HepG2 (cell line): ENCODE measurements around the gene TATDN2. TPM values are rescaled to one million over a fixed set of nuclear protein-coding genes. Genes with fewer than 3 reads are reported as not detected.

Experiments used
- ATAC-seq: fragments of 200-7000 bp; cut with Tn5 transposase; 3 replicates; pipeline ENCODE4 v1.9.1; 2020; ENCODE audit warnings: mild to moderate bottlenecking, moderate library complexity
- BruUV-seq: library from RNA; stranded (reverse); fragments of 400-500 nt; replicated peaks from 2 replicates; lab custom pipeline; 2021; lab: Mats Ljungman, UMichigan
- CTCF ChIA-PET: fragments of 300-600 bp; formaldehyde crosslinking; extraction: SDS; loops from one replicate; lab custom pipeline; 2021; ENCODE audit warnings: low total read pairs, inconsistent platforms, low intra/inter-chr PET ratio; lab: Yijun Ruan, JAX
- POLR2A ChIA-PET: fragments of 350-600 bp; sonication (Branson Sonifier 250); formaldehyde crosslinking; loops from one replicate; lab custom pipeline; 2020; ENCODE audit warnings: antibody characterized with exemption, inconsistent platforms; lab: Yijun Ruan, JAX
- DNase-seq: peaks from one replicate; pipeline ENCODE4 v3.0.0-alpha.2; 2015; ENCODE audit warnings: low spot score
- FAIRE-seq: peaks from 3 replicates; lab custom pipeline; 2011; peaks lifted over from hg19 to GRCh38; lab: Jason Lieb, UNC
- H2AFZ ChIP-seq: one replicate; pipeline ENCODE4 v1.6.1; 2011; ENCODE audit warnings: low read length, inconsistent platforms
- H3K27ac ChIP-seq: fragments of 300-600 bp; 3 replicates; pipeline ENCODE4 v1.8.0; 2011; ENCODE audit warnings: mixed run types, mild to moderate bottlenecking, mixed read lengths, low read length, inconsistent platforms; ENCODE audit not compliant: insufficient read depth; ENCODE audit errors: extremely low read length
- H3K27me3 ChIP-seq, 2 experiments: fragments of 200-600 bp in 1 of 2; 2 replicates in 1 of 2; 3 replicates in 1 of 2; pipeline versions ENCODE4 v1.6.0 to v1.8.0; 2011; ENCODE audit warnings: low read length in 2 of 2, mild to moderate bottlenecking in 2 of 2, moderate library complexity in 2 of 2, inconsistent platforms in 1 of 2; ENCODE audit not compliant: insufficient read depth in 2 of 2, control insufficient read depth in 1 of 2
- H3K36me3 ChIP-seq, 2 experiments: fragments of 200-600 bp in 1 of 2; replicated peaks in 1 of 2; 2 replicates in 1 of 2; 3 replicates in 1 of 2; pipeline versions ENCODE4 v1.5.1 to v1.8.0; 2011; ENCODE audit warnings: low read length in 2 of 2, inconsistent platforms in 1 of 2; ENCODE audit not compliant: insufficient read depth in 2 of 2, control insufficient read depth in 1 of 2
- H3K4me1 ChIP-seq: 2 replicates; pipeline ENCODE4 v1.5.1; 2012; ENCODE audit warnings: low read length, inconsistent platforms; ENCODE audit not compliant: insufficient read depth
- H3K4me2 ChIP-seq: 2 replicates; pipeline ENCODE4 v1.6.0; 2011; ENCODE audit warnings: low read depth, low read length, inconsistent platforms
- H3K4me3 ChIP-seq, 3 experiments: fragments of 200-600 bp in 1 of 3; sonication (generic), shearing (Covaris generic) in 1 of 3; replicated peaks in 1 of 3; 2 replicates each; pipeline ENCODE4 v1.5.1; 2011 to 2016; ENCODE audit warnings: low read length in 3 of 3, inconsistent platforms in 2 of 3, low read depth in 2 of 3, mild to moderate bottlenecking in 2 of 3, control low read depth in 1 of 3, mixed read lengths in 1 of 3; ENCODE audit not compliant: insufficient read depth in 1 of 3
- H3K79me2 ChIP-seq: one replicate; pipeline ENCODE4 v1.6.1; 2011; ENCODE audit warnings: low read length, inconsistent platforms; ENCODE audit not compliant: insufficient read depth
- H3K9ac ChIP-seq: 2 replicates; pipeline ENCODE4 v1.6.0; 2011; ENCODE audit warnings: mild to moderate bottlenecking, low read depth, low read length, inconsistent platforms; ENCODE audit not compliant: insufficient read depth
- H3K9me3 ChIP-seq: 2 replicates; pipeline ENCODE4 v1.5.1; 2012; ENCODE audit warnings: mild to moderate bottlenecking, low read length
- H4K20me1 ChIP-seq: 2 replicates; pipeline ENCODE4 v1.6.0; 2011; ENCODE audit warnings: inconsistent platforms, mild to moderate bottlenecking, low read length, moderate library complexity; ENCODE audit not compliant: insufficient read depth
- CAMTA2 ChIP-seq: sonication (generic); formaldehyde crosslinking; IDR thresholded peaks from 2 replicates; pipeline ENCODE4 v1.4.0; 2020; ENCODE audit warnings: mild to moderate bottlenecking, missing genetic modification reagents, borderline replicate concordance
- FIP1L1 ChIP-seq: fragments of 200-400 bp; formaldehyde crosslinking; IDR thresholded peaks from 2 replicates; pipeline ENCODE4 v1.6.1; 2018; ENCODE audit warnings: low read depth, mild to moderate bottlenecking, low read length, moderate library complexity, borderline replicate concordance; ENCODE audit not compliant: insufficient read depth
- FOSL2 ChIP-seq: sonication (generic); formaldehyde crosslinking; IDR thresholded peaks from 2 replicates; pipeline ENCODE4 v1.4.0; 2020; ENCODE audit warnings: missing genetic modification reagents
- HNRNPK ChIP-seq: fragments of 200-400 bp; formaldehyde crosslinking; IDR thresholded peaks from 2 replicates; pipeline ENCODE4 v1.6.1; 2018; ENCODE audit warnings: low read length, low read depth, moderate library complexity, mild to moderate bottlenecking; ENCODE audit not compliant: poor library complexity, severe bottlenecking
- MAZ ChIP-seq, 2 experiments: sonication (generic) in 1 of 2; formaldehyde crosslinking in 1 of 2; IDR thresholded peaks; 2 replicates each; pipeline versions ENCODE4 v1.5.0 to v1.6.1; 2012 to 2020; ENCODE audit warnings: low read depth in 2 of 2, mild to moderate bottlenecking in 2 of 2, borderline replicate concordance in 1 of 2, improper control_type of control experiment in 1 of 2, low read length in 1 of 2, missing genetic modification reagents in 1 of 2, moderate library complexity in 1 of 2
- PCBP1 ChIP-seq: fragments of 200-400 bp; formaldehyde crosslinking; IDR thresholded peaks from 2 replicates; pipeline ENCODE4 v1.6.1; 2017; ENCODE audit warnings: mild to moderate bottlenecking, low read depth, low read length, borderline replicate concordance
- RNF2 ChIP-seq: fragments of 450-650 bp; conservative IDR thresholded peaks from 2 replicates; pipeline ENCODE4 v1.6.1; 2016; ENCODE audit warnings: low read depth
- SRSF9 ChIP-seq: fragments of 200-400 bp; formaldehyde crosslinking; IDR thresholded peaks from 2 replicates; pipeline ENCODE4 v1.6.1; 2018; ENCODE audit warnings: borderline replicate concordance, mild to moderate bottlenecking, low read depth, low read length; ENCODE audit not compliant: insufficient read depth, poor library complexity, severe bottlenecking
- ZC3H4 ChIP-seq: sonication (generic); formaldehyde crosslinking; IDR thresholded peaks from 2 replicates; pipeline ENCODE4 v1.4.0; 2020; ENCODE audit warnings: missing genetic modification reagents, borderline replicate concordance
- ZNF567 ChIP-seq: sonication (generic); formaldehyde crosslinking; IDR thresholded peaks from 2 replicates; pipeline ENCODE4 v1.8.1; 2023; ENCODE audit warnings: mild to moderate bottlenecking, missing genetic modification reagents, borderline replicate concordance
- WGBS: methylation state at CpG from one replicate; pipeline ENCODE4 v1.1.6; 2017; ENCODE audit warnings: low lambda C conversion rate; 5-methylcytosine and 5-hydroxymethylcytosine counted together
- in situ Hi-C: cut with HindIII; loops from 2 replicates; pipeline ENCODE4 v1.10.0; 2017; ENCODE audit warnings: low pct_unique_long_range_greater_than_20kb; ENCODE audit not compliant: extremely low pct_ligation_motif_present
- intact Hi-C: fragments of 100-400 bp; cut with micrococcal nuclease; formaldehyde crosslinking; loops from one replicate; pipeline ENCODE4 v1.10.0; 2022; ENCODE audit not compliant: unreplicated experiment
- polyA plus RNA-seq, 8 experiments: library from polyadenylated mRNA; depleted of rRNA in 3 of 8; stranded (reverse) in 7 of 8; unstranded in 1 of 8; fragments of >200 nt; fragmentation: Illumina TruSeq in 4 of 8; extraction: Trizol in 4 of 8; gene quantifications; 2 replicates each; pipeline versions ENCODE4 v1.2.1 to v1.2.3, GENCODE V29; 2011 to 2016; ENCODE audit warnings: low read depth in 4 of 8, missing spikeins in 1 of 8, mixed read lengths in 1 of 8; ENCODE audit not compliant: insufficient read depth in 1 of 8
- total RNA-seq, 5 experiments: library from RNA; depleted of rRNA; stranded (reverse); fragments of >200 nt; fragmentation: Illumina TruSeq; extraction: Trizol; gene quantifications; 2 replicates each; pipeline ENCODE4 v1.2.3, GENCODE V29; 2016; ENCODE audit warnings: low read depth in 1 of 5
- TF ChIP-seq, protein P1 (sequence below): sonication (generic); formaldehyde crosslinking; conservative IDR thresholded peaks from 2 replicates; pipeline ENCODE4 v1.8.1; 2023; ENCODE audit warnings: missing genetic modification reagents
- TF ChIP-seq, protein P2 (sequence below): sonication (generic); formaldehyde crosslinking; IDR thresholded peaks from 2 replicates; pipeline ENCODE4 v1.8.0; 2022; ENCODE audit warnings: mild to moderate bottlenecking, missing genetic modification reagents

The TATDN2 gene
- total and polyA plus RNA-seq, 2 of the 13 experiments (the other 11 are each of a cell fraction or from before 2014, with no cell fraction given), result 12.1 to 21.9 TPM

DNA sequence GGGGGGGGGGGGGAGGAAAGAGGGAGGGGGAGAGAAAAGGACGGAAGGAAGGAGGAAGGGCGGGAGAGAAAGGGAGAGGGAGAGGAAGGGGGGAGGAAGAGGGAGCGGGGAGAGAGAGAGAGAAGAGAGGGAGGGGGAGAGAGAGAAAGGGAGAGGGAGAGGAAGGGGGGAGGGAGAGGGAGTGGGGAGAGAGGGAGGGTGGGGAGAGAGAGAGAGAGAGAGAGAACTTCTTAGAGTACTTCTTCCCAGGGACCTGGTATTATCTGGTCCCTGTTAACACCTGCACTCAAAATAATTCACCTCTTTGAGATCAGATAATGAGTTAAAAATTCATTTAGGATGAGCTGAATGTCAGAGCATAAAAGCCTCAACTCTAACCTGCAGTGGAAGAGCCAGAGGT, 71.5 kb downstream of the TATDN2 start:
- POLR2A ChIA-PET, result no interaction called here

DNA sequence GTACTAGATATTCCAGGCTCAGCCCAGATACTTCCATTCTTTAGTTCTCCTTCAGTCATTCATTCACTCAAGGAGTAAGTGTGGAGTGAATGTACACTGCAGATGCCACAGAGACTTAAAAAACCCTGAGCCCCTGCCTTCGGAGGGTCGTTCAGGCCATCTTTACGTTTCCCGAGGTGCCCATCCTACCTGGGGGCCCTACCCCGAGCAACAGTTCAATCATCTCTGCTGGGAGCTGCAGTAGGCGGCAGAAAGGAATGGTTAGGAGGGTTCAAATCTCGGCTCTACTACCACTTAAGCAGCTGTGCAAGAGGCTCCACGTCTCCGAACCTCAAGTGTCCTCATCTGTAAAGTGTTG, 72.0 kb downstream of the TATDN2 start:
- POLR2A ChIA-PET, result interaction anchor here (1.0 to 1.2 kb wide), 2 partner anchors 24 to 418 kb away, joined by 3 to 5 read pairs; no protein-coding TSS in a partner anchor
- in situ Hi-C loops (no loop called here), intact Hi-C loops (no loop called here)
- H3K4me3 ChIP-seq, result peak overlapping the region; percentile 90 to 95 (median 93)
- peaks cover 13 to 31% of the 10 kb centered on the region in 2 experiments for H3K36me3 ChIP-seq
- FAIRE-seq, result no peak
- H3K9me3 ChIP-seq, result no peaks in the 10 kb centered on the region
- peak overlapping the region; percentile 70 for H3K4me2 ChIP-seq
- H4K20me1 ChIP-seq, result peaks cover 14% of the 10 kb centered on the region
- TF ChIP-seq FIP1L1, result no peak
- TF ChIP-seq SRSF9, result no peak
- no peak for TF ChIP-seq ZNF567 (CRISPR knock-in tag)
- TF ChIP-seq, protein P1, sequence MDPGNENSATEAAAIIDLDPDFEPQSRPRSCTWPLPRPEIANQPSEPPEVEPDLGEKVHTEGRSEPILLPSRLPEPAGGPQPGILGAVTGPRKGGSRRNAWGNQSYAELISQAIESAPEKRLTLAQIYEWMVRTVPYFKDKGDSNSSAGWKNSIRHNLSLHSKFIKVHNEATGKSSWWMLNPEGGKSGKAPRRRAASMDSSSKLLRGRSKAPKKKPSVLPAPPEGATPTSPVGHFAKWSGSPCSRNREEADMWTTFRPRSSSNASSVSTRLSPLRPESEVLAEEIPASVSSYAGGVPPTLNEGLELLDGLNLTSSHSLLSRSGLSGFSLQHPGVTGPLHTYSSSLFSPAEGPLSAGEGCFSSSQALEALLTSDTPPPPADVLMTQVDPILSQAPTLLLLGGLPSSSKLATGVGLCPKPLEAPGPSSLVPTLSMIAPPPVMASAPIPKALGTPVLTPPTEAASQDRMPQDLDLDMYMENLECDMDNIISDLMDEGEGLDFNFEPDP (CRISPR knock-in tag), result 0 out of 2 replicates have a peak, but pooled peaks have one; percentile 24
- TF ChIP-seq MAZ (IDR thresholded peaks at IDR 0.05; ENCODE audit: borderline replicate concordance, low read depth, low read length), result no peak
- TF ChIP-seq MAZ (CRISPR knock-in tag; IDR thresholded peaks at IDR 0.05; ENCODE audit: low read depth), result no peak
- TF ChIP-seq, protein P2, sequence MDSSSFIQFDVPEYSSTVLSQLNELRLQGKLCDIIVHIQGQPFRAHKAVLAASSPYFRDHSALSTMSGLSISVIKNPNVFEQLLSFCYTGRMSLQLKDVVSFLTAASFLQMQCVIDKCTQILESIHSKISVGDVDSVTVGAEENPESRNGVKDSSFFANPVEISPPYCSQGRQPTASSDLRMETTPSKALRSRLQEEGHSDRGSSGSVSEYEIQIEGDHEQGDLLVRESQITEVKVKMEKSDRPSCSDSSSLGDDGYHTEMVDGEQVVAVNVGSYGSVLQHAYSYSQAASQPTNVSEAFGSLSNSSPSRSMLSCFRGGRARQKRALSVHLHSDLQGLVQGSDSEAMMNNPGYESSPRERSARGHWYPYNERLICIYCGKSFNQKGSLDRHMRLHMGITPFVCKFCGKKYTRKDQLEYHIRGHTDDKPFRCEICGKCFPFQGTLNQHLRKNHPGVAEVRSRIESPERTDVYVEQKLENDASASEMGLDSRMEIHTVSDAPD, result no peak
- TF ChIP-seq ZC3H4 (CRISPR knock-in tag), result no peak
- TF ChIP-seq CAMTA2, result peak; percentile 4; the same call in 1 of the 2 replicates
- TF ChIP-seq RNF2, result no peak
- H2AFZ ChIP-seq, result no peak overlapping the region
- peak overlapping the region; percentile 100 for H3K9ac ChIP-seq
- peak overlapping the region; percentile 90 for H3K27ac ChIP-seq
- CTCF ChIA-PET, result no interaction called here
- H3K79me2 ChIP-seq, result peaks cover 43% of the 10 kb centered on the region
- no TSS peak for BruUV-seq
- H3K4me1 ChIP-seq, result peaks cover 56% of the 10 kb centered on the region
- 0% methylated on average over 5 of the region's 9 CpGs for WGBS
- H3K27me3 ChIP-seq, result no peaks in the 10 kb centered on the region; a peak in 1 of 5 replicates
- DNase-seq, result no peak
- no peak for ATAC-seq

More for the DNA sequence above, 71.5 kb downstream of the TATDN2 start:
- H3K79me2 ChIP-seq, result peaks cover 43% of the 10 kb centered on the region
- H3K4me1 ChIP-seq, result peaks cover 59% of the 10 kb centered on the region
- no peak overlapping the region for H2AFZ ChIP-seq
- no peaks in the 10 kb centered on the region for H3K9me3 ChIP-seq
- no peak for DNase-seq
- no peak for ATAC-seq
- peak overlapping the region; percentile 100 for H3K9ac ChIP-seq
- CTCF ChIA-PET, result no interaction called here
- H3K4me2 ChIP-seq, result peak overlapping the region; percentile 70
- TF ChIP-seq FOSL2 (CRISPR knock-in tag) (no peak), HNRNPK (peak; percentile 82), PCBP1 (0 out of 2 replicates have a peak, but pooled peaks have one; percentile 36)
- FAIRE-seq, result no peak
- intact Hi-C loops (no loop called here), in situ Hi-C loops (no loop called here)
- peaks cover 16 to 35% of the 10 kb centered on the region in 2 experiments for H3K36me3 ChIP-seq
- H3K27ac ChIP-seq, result peak overlapping the region; percentile 90
- peak overlapping the region; percentile 90 to 95 (median 93) for H3K4me3 ChIP-seq
- peaks cover 14% of the 10 kb centered on the region for H4K20me1 ChIP-seq
- WGBS, result 4% methylated on average over 3 of the region's 3 CpGs
- H3K27me3 ChIP-seq, result no peaks in the 10 kb centered on the region; a peak in 1 of 5 replicates
- BruUV-seq, result no TSS peak
